NCI-H2227 (cell line): ENCODE data around the gene ANKRD36B.
"Not testable (repeated sequence)": the region's sequence is repeated elsewhere in the genome, so short reads cannot be mapped to it uniquely, and the experiment has no call there.

Experiments used
- DNase-seq: peaks from one replicate; lab custom pipeline; 2025; ENCODE audit not compliant: unreplicated experiment; lab: John Stamatoyannopoulos, UW

The ANKRD36B gene

GRCh38 chr2:97589598-97590510 is at the start of gene ANKRD36B:
TSS of gene ANKRD36B (minus strand) at chr2:97589877. CDS start at chr2:97589685, 192 bp downstream.
- not testable (repeated sequence) for DNase-seq

- not testable (repeated sequence) for DNase-seq
Observed at GRCh38 chr2:97626049-97626430, 36.4 kb upstream of the ANKRD36B start.

GRCh38 chr2:97625354-97626048 is 35.8 kb upstream of the ANKRD36B start:
- DNase-seq, result not testable (repeated sequence)

GRCh38 chr2:97622976-97623375 is 33.3 kb upstream of the ANKRD36B start:
- DNase-seq, result not testable (repeated sequence)

- DNase-seq, result not testable (repeated sequence)
Observed at GRCh38 chr2:97620492-97620891, 30.8 kb upstream of the ANKRD36B start.

- DNase-seq, result not testable (repeated sequence)
Observed at GRCh38 chr2:97618939-97619827, 29.5 kb upstream of the ANKRD36B start.

GRCh38 chr2:97617911-97618310 is 28.2 kb upstream of the ANKRD36B start:
- DNase-seq, result no peak

- DNase-seq, result not testable (repeated sequence)
Observed at GRCh38 chr2:97615746-97616145, 26.1 kb upstream of the ANKRD36B start.

- DNase-seq, result not testable (repeated sequence)
Observed at GRCh38 chr2:97611895-97612294, 22.2 kb upstream of the ANKRD36B start.

- not testable (repeated sequence) for DNase-seq
Observed at GRCh38 chr2:97608745-97609144, 19.1 kb upstream of the ANKRD36B start.

GRCh38 chr2:97605524-97606339 is 16.1 kb upstream of the ANKRD36B start:
- not testable (repeated sequence) for DNase-seq

- not testable (repeated sequence) for DNase-seq
Observed at GRCh38 chr2:97605109-97605508, 15.4 kb upstream of the ANKRD36B start.

- DNase-seq, result not testable (repeated sequence)
Observed at GRCh38 chr2:97601537-97601936, 11.9 kb upstream of the ANKRD36B start.

GRCh38 chr2:97596180-97596579 is 6.5 kb upstream of the ANKRD36B start:
- not testable (repeated sequence) for DNase-seq

GRCh38 chr2:97593520-97593919 is 3.8 kb upstream of the ANKRD36B start:
- DNase-seq, result not testable (repeated sequence)

- not testable (repeated sequence) for DNase-seq
Observed at GRCh38 chr2:97590515-97591394, 1.1 kb upstream of the ANKRD36B start.

GRCh38 chr2:97589257-97589597 is 450 bp downstream of the ANKRD36B start:
- not testable (repeated sequence) for DNase-seq

GRCh38 chr2:97565674-97566073 is 24.0 kb downstream of the ANKRD36B start:
- DNase-seq, result not testable (repeated sequence)

- not testable (repeated sequence) for DNase-seq
Observed at GRCh38 chr2:97552406-97552805, 37.3 kb downstream of the ANKRD36B start.
